OCI-LY3 (cell line): ENCODE measurements around the gene TMEM94.

ENCODE experiments used
- EZH2phosphoT487 ChIP-seq: fragments of 200-600 bp; shearing (Covaris generic); IDR thresholded peaks from 2 replicates; pipeline ENCODE4 v1.6.1; 2018; ENCODE audit warnings: antibody characterized with exemption, mixed run types, low read depth
- TF ChIP-seq, protein P1 (sequence below): fragments of 200-600, 300-600 bp; sonication (generic); IDR thresholded peaks from 2 replicates; pipeline ENCODE4 v1.5.1; 2014; ENCODE audit warnings: antibody characterized with exemption, low read length, low read depth

DNA sequence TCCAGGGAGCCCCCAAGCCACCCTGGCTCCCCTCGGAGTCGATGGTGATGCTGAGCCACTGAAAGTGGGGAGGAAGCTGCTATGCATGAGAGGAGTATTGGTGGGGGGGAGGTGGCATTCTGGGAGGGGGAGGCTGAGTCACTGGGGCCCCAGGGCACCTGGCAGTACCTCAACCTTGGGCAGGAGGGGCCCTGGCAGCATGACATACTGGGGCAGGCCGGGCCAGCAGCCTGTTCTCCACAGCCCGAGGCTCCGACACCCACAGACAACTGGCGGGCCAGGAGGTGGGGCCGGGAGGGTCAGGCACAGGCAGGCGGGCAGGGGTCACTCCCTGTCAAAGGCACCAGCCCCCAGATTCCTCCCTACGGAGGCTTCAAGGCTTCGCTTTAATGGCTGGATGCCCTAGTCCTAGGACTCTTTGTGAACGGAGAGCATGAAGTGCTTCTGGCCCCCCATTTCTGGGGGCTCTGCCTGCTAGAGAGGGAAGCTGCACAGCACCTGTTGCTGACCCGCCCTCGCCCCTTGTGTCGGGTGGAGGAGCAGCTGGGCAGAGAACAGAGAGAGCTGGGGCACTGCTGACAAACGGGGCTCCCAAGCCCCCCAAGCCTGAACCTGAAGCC lies 58.0 kb downstream of the TMEM94 start:
- TF ChIP-seq, protein P1, sequence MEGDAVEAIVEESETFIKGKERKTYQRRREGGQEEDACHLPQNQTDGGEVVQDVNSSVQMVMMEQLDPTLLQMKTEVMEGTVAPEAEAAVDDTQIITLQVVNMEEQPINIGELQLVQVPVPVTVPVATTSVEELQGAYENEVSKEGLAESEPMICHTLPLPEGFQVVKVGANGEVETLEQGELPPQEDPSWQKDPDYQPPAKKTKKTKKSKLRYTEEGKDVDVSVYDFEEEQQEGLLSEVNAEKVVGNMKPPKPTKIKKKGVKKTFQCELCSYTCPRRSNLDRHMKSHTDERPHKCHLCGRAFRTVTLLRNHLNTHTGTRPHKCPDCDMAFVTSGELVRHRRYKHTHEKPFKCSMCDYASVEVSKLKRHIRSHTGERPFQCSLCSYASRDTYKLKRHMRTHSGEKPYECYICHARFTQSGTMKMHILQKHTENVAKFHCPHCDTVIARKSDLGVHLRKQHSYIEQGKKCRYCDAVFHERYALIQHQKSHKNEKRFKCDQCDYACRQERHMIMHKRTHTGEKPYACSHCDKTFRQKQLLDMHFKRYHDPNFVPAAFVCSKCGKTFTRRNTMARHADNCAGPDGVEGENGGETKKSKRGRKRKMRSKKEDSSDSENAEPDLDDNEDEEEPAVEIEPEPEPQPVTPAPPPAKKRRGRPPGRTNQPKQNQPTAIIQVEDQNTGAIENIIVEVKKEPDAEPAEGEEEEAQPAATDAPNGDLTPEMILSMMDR: no peak
- TF ChIP-seq EZH2phosphoT487: no peak
